Tibial nerve (tissue), 3 donors: ENCODE results near the gene CXorf65.

ENCODE experiments used
- POLR2A ChIP-seq, 2 donors: fragments of 450-650 bp; IDR thresholded peaks; one replicate each; pipeline ENCODE4 v1.6.1; 2017; ENCODE audit warnings: antibody characterized with exemption in 2 of 2, mild to moderate bottlenecking in 2 of 2, moderate library complexity in 2 of 2
- TF ChIP-seq, protein P1 (sequence below), 5 experiments: fragments of 200-600 bp in 3 of 5; fragments of 450-650 bp in 2 of 5; sonication (generic) in 3 of 5; IDR thresholded peaks; one replicate each; pipeline ENCODE4 v1.5.1; 2016 to 2019; ENCODE audit warnings: antibody characterized with exemption in 5 of 5, mild to moderate bottlenecking in 3 of 5, moderate library complexity in 2 of 5

GRCh38 chrX:71070531-71070930, 36.0 kb downstream of the CXorf65 start:
- TF ChIP-seq, protein P1, sequence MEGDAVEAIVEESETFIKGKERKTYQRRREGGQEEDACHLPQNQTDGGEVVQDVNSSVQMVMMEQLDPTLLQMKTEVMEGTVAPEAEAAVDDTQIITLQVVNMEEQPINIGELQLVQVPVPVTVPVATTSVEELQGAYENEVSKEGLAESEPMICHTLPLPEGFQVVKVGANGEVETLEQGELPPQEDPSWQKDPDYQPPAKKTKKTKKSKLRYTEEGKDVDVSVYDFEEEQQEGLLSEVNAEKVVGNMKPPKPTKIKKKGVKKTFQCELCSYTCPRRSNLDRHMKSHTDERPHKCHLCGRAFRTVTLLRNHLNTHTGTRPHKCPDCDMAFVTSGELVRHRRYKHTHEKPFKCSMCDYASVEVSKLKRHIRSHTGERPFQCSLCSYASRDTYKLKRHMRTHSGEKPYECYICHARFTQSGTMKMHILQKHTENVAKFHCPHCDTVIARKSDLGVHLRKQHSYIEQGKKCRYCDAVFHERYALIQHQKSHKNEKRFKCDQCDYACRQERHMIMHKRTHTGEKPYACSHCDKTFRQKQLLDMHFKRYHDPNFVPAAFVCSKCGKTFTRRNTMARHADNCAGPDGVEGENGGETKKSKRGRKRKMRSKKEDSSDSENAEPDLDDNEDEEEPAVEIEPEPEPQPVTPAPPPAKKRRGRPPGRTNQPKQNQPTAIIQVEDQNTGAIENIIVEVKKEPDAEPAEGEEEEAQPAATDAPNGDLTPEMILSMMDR (IDR thresholded peaks at IDR 0.05): no peak
- no peak for TF ChIP-seq POLR2A (IDR thresholded peaks at IDR 0.05)
